A549 (cell line): Measurements from ENCODE around the gene SALL4. TPM values are rescaled to one million over a fixed set of nuclear protein-coding genes. Genes with fewer than 3 reads are reported as not detected.
"Not testable (repeated sequence)": the region's sequence is repeated elsewhere in the genome, so short reads cannot be mapped to it uniquely, and the experiment has no call there.

Experiments used
- ATAC-seq, 2 experiments: fragments of 200-7000 bp in 1 of 2; fragments of >200 bp in 1 of 2; cut with Nextera tagmentation in 1 of 2; cut with Tn5 transposase in 1 of 2; 3 replicates each; pipeline versions ENCODE4 v1.8.0 to v1.9.1; 2018 to 2020; ENCODE audit warnings: mild to moderate bottlenecking in 1 of 2, moderate library complexity in 1 of 2
- CTCF ChIA-PET: fragments of 300-600 bp; sonication (Branson Sonifier 250); formaldehyde crosslinking; extraction: SDS; loops from one replicate; lab custom pipeline; 2021; ENCODE audit warnings: antibody characterized with exemption, inconsistent platforms; lab: Yijun Ruan, JAX
- POLR2A ChIA-PET: fragments of 350-600 bp; formaldehyde crosslinking; extraction: SDS; loops from one replicate; lab custom pipeline; 2021; ENCODE audit warnings: antibody characterized with exemption, inconsistent platforms; lab: Yijun Ruan, JAX
- DNase-seq, 2 experiments: peaks; one replicate each; pipeline versions ENCODE4 v3.0.0 to v3.0.0-alpha.2; 2011 to 2016; ENCODE audit warnings: low read depth in 1 of 2, low spot score in 1 of 2
- FAIRE-seq: peaks from 2 replicates; lab custom pipeline; 2011; peaks lifted over from hg19 to GRCh38; lab: Jason Lieb, UNC
- H3K27ac ChIP-seq, 2 experiments: fragments of >200 bp; sonication (Bioruptor Twin); formaldehyde crosslinking; 3 replicates each; pipeline ENCODE4 v1.5.1; 2016 to 2017
- H3K4me1 ChIP-seq: fragments of >200 bp; sonication (Bioruptor Twin); formaldehyde crosslinking; 3 replicates; pipeline ENCODE4 v1.6.1; 2016
- H3K4me2 ChIP-seq: fragments of >200 bp; sonication (Bioruptor Twin); formaldehyde crosslinking; 3 replicates; pipeline ENCODE4 v1.6.1; 2016
- H3K4me3 ChIP-seq: fragments of >200 bp; sonication (Bioruptor Twin); formaldehyde crosslinking; 3 replicates; pipeline ENCODE4 v1.5.1; 2016
- H3K9me3 ChIP-seq: fragments of >200 bp; sonication (Bioruptor Twin); formaldehyde crosslinking; 3 replicates; pipeline ENCODE4 v1.6.1; 2016
- ATOH8 ChIP-seq: fragments of 250-450 bp; sonication (Bioruptor Pico); IDR thresholded peaks from 2 replicates; pipeline ENCODE4 v1.5.0; 2020; ENCODE audit warnings: low read depth, mild to moderate bottlenecking, moderate library complexity
- BHLHE40 ChIP-seq: IDR thresholded peaks from 2 replicates; pipeline ENCODE4 v1.6.1; 2012; ENCODE audit warnings: low read depth, low read length, inconsistent platforms
- CHD4 ChIP-seq: fragments of 200-600 bp; sonication (generic); IDR thresholded peaks from 2 replicates; pipeline ENCODE4 v1.6.1; 2016; ENCODE audit warnings: antibody characterized with exemption, mild to moderate bottlenecking, borderline replicate concordance
- CTCF ChIP-seq: fragments of >200 bp; sonication (Bioruptor Twin); formaldehyde crosslinking; IDR thresholded peaks from 3 replicates; pipeline ENCODE4 v1.5.1; 2016
- E2F6 ChIP-seq: IDR thresholded peaks from 2 replicates; pipeline ENCODE4 v1.6.1; 2012; ENCODE audit warnings: low read depth, borderline replicate concordance
- EHF ChIP-seq: fragments of 250-450 bp; sonication (Bioruptor Pico); IDR thresholded peaks from 2 replicates; pipeline ENCODE4 v1.5.0; 2020; ENCODE audit warnings: mild to moderate bottlenecking
- EHMT2 ChIP-seq: fragments of 200-600 bp; sonication (generic); IDR thresholded peaks from 2 replicates; pipeline ENCODE4 v1.6.1; 2016; ENCODE audit warnings: antibody characterized with exemption, low read depth, mild to moderate bottlenecking, moderate library complexity
- FOSB ChIP-seq: fragments of 250-450 bp; sonication (Bioruptor Pico); IDR thresholded peaks from 2 replicates; pipeline ENCODE4 v1.5.0; 2020; ENCODE audit warnings: mild to moderate bottlenecking, moderate library complexity
- GATA3 ChIP-seq: IDR thresholded peaks from 2 replicates; pipeline ENCODE4 v1.6.1; 2012; ENCODE audit warnings: borderline replicate concordance
- HMGXB4 ChIP-seq: fragments of 250-450 bp; sonication (Bioruptor Pico); IDR thresholded peaks from 2 replicates; pipeline ENCODE4 v1.5.0; 2021; ENCODE audit warnings: mild to moderate bottlenecking, moderate library complexity, borderline replicate concordance
- JUN ChIP-seq, 2 experiments: fragments of >200 bp; sonication (Bioruptor Twin); formaldehyde crosslinking; IDR thresholded peaks; 2 replicates in 1 of 2; 3 replicates in 1 of 2; pipeline ENCODE4 v1.6.1; 2016 to 2017
- JUNB ChIP-seq: fragments of >200 bp; sonication (Bioruptor Twin); formaldehyde crosslinking; IDR thresholded peaks from 2 replicates; pipeline ENCODE4 v1.6.1; 2016
- MAX ChIP-seq: IDR thresholded peaks from 2 replicates; pipeline ENCODE4 v1.6.1; 2012
- MYC ChIP-seq: IDR thresholded peaks from 2 replicates; pipeline ENCODE4 v1.6.1; 2012; ENCODE audit warnings: mild to moderate bottlenecking, inconsistent platforms, low read length, improper control_type of control experiment, borderline replicate concordance
- NPAS2 ChIP-seq: fragments of 250-450 bp; sonication (Bioruptor Pico); IDR thresholded peaks from 2 replicates; pipeline ENCODE4 v1.8.0; 2022; ENCODE audit warnings: mild to moderate bottlenecking, moderate library complexity, borderline replicate concordance
- NR3C1 ChIP-seq: fragments of >200 bp; sonication (Bioruptor Twin); formaldehyde crosslinking; IDR thresholded peaks from 3 replicates; pipeline ENCODE4 v1.6.1; 2017
- PBX3 ChIP-seq: IDR thresholded peaks from 2 replicates; pipeline ENCODE4 v1.6.1; 2012
- POLR2A ChIP-seq: IDR thresholded peaks from 2 replicates; pipeline ENCODE4 v1.6.1; 2012; ENCODE audit warnings: mild to moderate bottlenecking, low read length
- POLR2AphosphoS2 ChIP-seq: conservative IDR thresholded peaks from 2 replicates; pipeline ENCODE4 v1.6.1; 2012; ENCODE audit warnings: low read length, improper control_type of control experiment, inconsistent platforms
- RAD21 ChIP-seq, 2 experiments: fragments of >200 bp in 1 of 2; sonication (Bioruptor Twin) in 1 of 2; formaldehyde crosslinking in 1 of 2; IDR thresholded peaks in 1 of 2; conservative IDR thresholded peaks in 1 of 2; 2 replicates in 1 of 2; 3 replicates in 1 of 2; pipeline ENCODE4 v1.6.1; 2012 to 2018; ENCODE audit warnings: inconsistent platforms in 1 of 2
- RNF2 ChIP-seq: fragments of 200-600 bp; sonication (generic); IDR thresholded peaks from 2 replicates; pipeline ENCODE4 v1.6.1; 2016; ENCODE audit warnings: low read depth, mild to moderate bottlenecking, antibody characterized with exemption, moderate library complexity, borderline replicate concordance
- SMC3 ChIP-seq: fragments of >200 bp; sonication (Bioruptor Twin); formaldehyde crosslinking; IDR thresholded peaks from 3 replicates; pipeline ENCODE4 v1.6.1; 2018; ENCODE audit warnings: inconsistent platforms
- USF2 ChIP-seq: fragments of 450-650 bp; IDR thresholded peaks from 2 replicates; pipeline ENCODE4 v1.6.1; 2014; ENCODE audit warnings: antibody characterized with exemption
- ZC3H11A ChIP-seq: fragments of 450-650 bp; IDR thresholded peaks from 2 replicates; pipeline ENCODE4 v1.6.1; 2014; ENCODE audit warnings: antibody characterized with exemption, mild to moderate bottlenecking
- WGBS: methylation state at CpG from one replicate; pipeline ENCODE4 v1.1.6; 2017; ENCODE audit errors: missing lambda C conversion rate; 5-methylcytosine and 5-hydroxymethylcytosine counted together
- polyA plus RNA-seq, 4 experiments: library from polyadenylated mRNA; depleted of rRNA in 3 of 4; stranded (reverse); fragments of >200 nt; fragmentation: RNase III in 1 of 4; extraction: RNeasy Plus Mini Kit Qiagen cat#74134 plus additional on column Dnase treatment in 1 of 4; gene quantifications; 2 replicates in 3 of 4; 3 replicates in 1 of 4; pipeline ENCODE4 v1.2.3, GENCODE V29; 2011 to 2017

The SALL4 gene
- polyA plus RNA-seq, 2 of the 4 experiments (the other 2 are of a cell fraction): 2.3 to 7.6 TPM

GRCh38 chr20:51756653-51757052, 45.7 kb downstream of the SALL4 start:
- FAIRE-seq: no peak
- no peak for DNase-seq
- ATAC-seq: no peak
- CTCF ChIA-PET: interaction anchor here (0.6 kb wide), 1 partner anchor 21 kb away, joined by 3 read pairs; no protein-coding TSS in a partner anchor
- WGBS: 81% methylated on average over 3 of the region's 3 CpGs
- H3K4me3 ChIP-seq: no peak overlapping the region
- no peak overlapping the region for H3K4me2 ChIP-seq
- no peaks in the 10 kb centered on the region for H3K9me3 ChIP-seq
- H3K4me1 ChIP-seq: peaks cover 39% of the 10 kb centered on the region
- no peak overlapping the region for H3K27ac ChIP-seq
- TF ChIP-seq POLR2AphosphoS2 (no peak), SMC3 (no peak), JUN (IDR thresholded peaks at IDR 0.05) (no peak), RAD21 (conservative IDR thresholded peaks at IDR 0.05 in 1 of 2, IDR thresholded peaks at IDR 0.05 in 1 of 2) (no peak), EHMT2 (no peak), EHF (CRISPR knock-in tag) (no peak), MAX (no peak), PBX3 (no peak), POLR2A (no peak), CHD4 (no peak), ATOH8 (CRISPR knock-in tag) (no peak), CTCF (no peak), ZC3H11A (no peak), FOSB (no peak)
- TF ChIP-seq, all 56 proteins: peak for 0
- POLR2A ChIA-PET: no interaction called here

- Histone ChIP-seq H3K4me1 (peaks cover 44% of the 10 kb centered on the region), H3K4me2 (peak overlapping the region; percentile 76), H3K27ac (peak overlapping the region; percentile 72 to 89; a peak in 5 of 6 replicates)
- ATAC-seq, H3K4me3 ChIP-seq, POLR2A ChIA-PET, DNase-seq, H3K9me3 ChIP-seq, FAIRE-seq: not testable (repeated sequence)
- CTCF ChIA-PET: interaction anchor here (0.7 to 6.0 kb wide), 3 partner anchors 14 to 765 kb away, joined by 3 to 25 read pairs (median 3); no protein-coding TSS in a partner anchor
- 95% methylated on average over 8 of the region's 8 CpGs for WGBS
Measured at GRCh38 chr20:51753220-51753619, 49.1 kb downstream of the SALL4 start.

- ATAC-seq: peak; percentile 42 to 49; a peak in 5 of 6 replicates
- Histone ChIP-seq H3K4me1 (peaks cover 52% of the 10 kb centered on the region), H3K4me2 (peak overlapping the region; percentile 76), H3K27ac (peak overlapping the region; percentile 72 to 89), H3K4me3 (0 out of 3 replicates have a peak overlapping the region, but pooled peaks have one; percentile 10), H3K9me3 (no peaks in the 10 kb centered on the region)
- ChIA-PET CTCF (interaction anchor here (0.6 to 6.0 kb wide), 2 partner anchors 51 to 327 kb away, joined by 5 to 25 read pairs; no protein-coding TSS in a partner anchor), POLR2A (interaction anchor here (0.7 to 1.0 kb wide), 2 partner anchors 14 to 70 kb away, joined by 3 read pairs; no protein-coding TSS in a partner anchor)
- 4% methylated on average over 9 of the region's 9 CpGs for WGBS
- FAIRE-seq: no peak
- DNase-seq: peak; percentile 40 to 72
- TF ChIP-seq GATA3: peak; percentile 66; the same call in 1 of the 2 replicates
- TF ChIP-seq JUNB: peak; percentile 91
- TF ChIP-seq RAD21 (conservative IDR thresholded peaks at IDR 0.05 in 1 of 2, IDR thresholded peaks at IDR 0.05 in 1 of 2): no peak
- TF ChIP-seq JUN (IDR thresholded peaks at IDR 0.05): peak; percentile 27 to 63; a peak in 3 of 5 replicates
- no peak for TF ChIP-seq HMGXB4 (CRISPR knock-in tag)
- no peak for TF ChIP-seq NPAS2
- no peak for TF ChIP-seq NR3C1
- peak; percentile 77 for TF ChIP-seq BHLHE40
- 0 out of 2 replicates have a peak, but pooled peaks have one; percentile 52 for TF ChIP-seq MYC
- TF ChIP-seq USF2: no peak
- TF ChIP-seq E2F6: no peak
- no peak for TF ChIP-seq RNF2
Measured at GRCh38 chr20:51752343-51752951, 49.9 kb downstream of the SALL4 start.
